ENCODE measurements around the gene SLC25A53.

- TF ChIP-seq, protein P1, sequence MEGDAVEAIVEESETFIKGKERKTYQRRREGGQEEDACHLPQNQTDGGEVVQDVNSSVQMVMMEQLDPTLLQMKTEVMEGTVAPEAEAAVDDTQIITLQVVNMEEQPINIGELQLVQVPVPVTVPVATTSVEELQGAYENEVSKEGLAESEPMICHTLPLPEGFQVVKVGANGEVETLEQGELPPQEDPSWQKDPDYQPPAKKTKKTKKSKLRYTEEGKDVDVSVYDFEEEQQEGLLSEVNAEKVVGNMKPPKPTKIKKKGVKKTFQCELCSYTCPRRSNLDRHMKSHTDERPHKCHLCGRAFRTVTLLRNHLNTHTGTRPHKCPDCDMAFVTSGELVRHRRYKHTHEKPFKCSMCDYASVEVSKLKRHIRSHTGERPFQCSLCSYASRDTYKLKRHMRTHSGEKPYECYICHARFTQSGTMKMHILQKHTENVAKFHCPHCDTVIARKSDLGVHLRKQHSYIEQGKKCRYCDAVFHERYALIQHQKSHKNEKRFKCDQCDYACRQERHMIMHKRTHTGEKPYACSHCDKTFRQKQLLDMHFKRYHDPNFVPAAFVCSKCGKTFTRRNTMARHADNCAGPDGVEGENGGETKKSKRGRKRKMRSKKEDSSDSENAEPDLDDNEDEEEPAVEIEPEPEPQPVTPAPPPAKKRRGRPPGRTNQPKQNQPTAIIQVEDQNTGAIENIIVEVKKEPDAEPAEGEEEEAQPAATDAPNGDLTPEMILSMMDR (IDR thresholded peaks at IDR 0.05; ENCODE audit: insufficient read depth, low read length, poor library complexity, severe bottlenecking) = no peak
- TF ChIP-seq EZH2phosphoT487 (conservative IDR thresholded peaks at IDR 0.05; ENCODE audit: low read length) = no peak
These were observed 15.3 kb upstream of the SLC25A53 start for GRCh38 chrX:104172121-104172520.
